Liver (tissue), 3 donors: ENCODE results near the gene RPL10A.

Experiments used
- FOXA1 ChIP-seq: IDR thresholded peaks from 2 replicates; pipeline ENCODE4 v1.6.1; 2016; ENCODE audit warnings: antibody characterized with exemption
- REST ChIP-seq: IDR thresholded peaks from 2 replicates; pipeline ENCODE4 v1.6.1; 2016; ENCODE audit warnings: antibody characterized with exemption, mild to moderate bottlenecking
- SP1 ChIP-seq: IDR thresholded peaks from 2 replicates; pipeline ENCODE4 v1.6.1; 2018; ENCODE audit warnings: antibody characterized with exemption, mild to moderate bottlenecking
- TAF1 ChIP-seq: conservative IDR thresholded peaks from 2 replicates; pipeline ENCODE4 v1.6.1; 2016; ENCODE audit warnings: antibody characterized with exemption, mild to moderate bottlenecking
- TF ChIP-seq, protein P1 (sequence below): fragments of 150-350 bp; IDR thresholded peaks from 2 replicates; pipeline ENCODE4 v1.5.1; 2017; ENCODE audit warnings: improper control_type of control experiment, low read depth, low read length; ENCODE audit not compliant: missing input control
- TF ChIP-seq, protein P2 (sequence below): IDR thresholded peaks from 2 replicates; pipeline ENCODE4 v1.6.1; 2016; ENCODE audit warnings: antibody characterized with exemption
- donor health status: healthy.
- donor health status: healthy.

- TF ChIP-seq REST (no peak), SP1 (no peak), TAF1 (no peak), FOXA1 (no peak)
- TF ChIP-seq, protein P1, sequence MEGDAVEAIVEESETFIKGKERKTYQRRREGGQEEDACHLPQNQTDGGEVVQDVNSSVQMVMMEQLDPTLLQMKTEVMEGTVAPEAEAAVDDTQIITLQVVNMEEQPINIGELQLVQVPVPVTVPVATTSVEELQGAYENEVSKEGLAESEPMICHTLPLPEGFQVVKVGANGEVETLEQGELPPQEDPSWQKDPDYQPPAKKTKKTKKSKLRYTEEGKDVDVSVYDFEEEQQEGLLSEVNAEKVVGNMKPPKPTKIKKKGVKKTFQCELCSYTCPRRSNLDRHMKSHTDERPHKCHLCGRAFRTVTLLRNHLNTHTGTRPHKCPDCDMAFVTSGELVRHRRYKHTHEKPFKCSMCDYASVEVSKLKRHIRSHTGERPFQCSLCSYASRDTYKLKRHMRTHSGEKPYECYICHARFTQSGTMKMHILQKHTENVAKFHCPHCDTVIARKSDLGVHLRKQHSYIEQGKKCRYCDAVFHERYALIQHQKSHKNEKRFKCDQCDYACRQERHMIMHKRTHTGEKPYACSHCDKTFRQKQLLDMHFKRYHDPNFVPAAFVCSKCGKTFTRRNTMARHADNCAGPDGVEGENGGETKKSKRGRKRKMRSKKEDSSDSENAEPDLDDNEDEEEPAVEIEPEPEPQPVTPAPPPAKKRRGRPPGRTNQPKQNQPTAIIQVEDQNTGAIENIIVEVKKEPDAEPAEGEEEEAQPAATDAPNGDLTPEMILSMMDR = no peak
- TF ChIP-seq, protein P2, sequence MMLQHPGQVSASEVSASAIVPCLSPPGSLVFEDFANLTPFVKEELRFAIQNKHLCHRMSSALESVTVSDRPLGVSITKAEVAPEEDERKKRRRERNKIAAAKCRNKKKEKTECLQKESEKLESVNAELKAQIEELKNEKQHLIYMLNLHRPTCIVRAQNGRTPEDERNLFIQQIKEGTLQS = no peak
Measured at GRCh38 chr6:35471836-35472345, 3.7 kb downstream of the RPL10A start.
